Heart right ventricle (tissue), 16 donors: ENCODE results near the gene ANAPC10. TPM values are rescaled to one million over a fixed set of nuclear protein-coding genes. Genes with fewer than 3 reads are reported as not detected.

Source experiments
- ATAC-seq, 8 donors: fragments of 200-7000 bp; cut with Tn5 transposase; one replicate each; pipeline ENCODE4 v1.9.1; 2020; ENCODE audit warnings: mild to moderate bottlenecking in 8 of 8, moderate library complexity in 8 of 8, moderate number of reproducible peaks in 1 of 8
- DNase-seq, 2 donors: peaks; one replicate each; pipeline ENCODE4 v3.0.0-alpha.2; 2020
- H3K27ac ChIP-seq, 10 donors: fragments of 200-600 bp; sonication (generic) in 2 of 10; one replicate each; pipeline versions ENCODE4 v1.5.0 to v1.8.0; 2020 to 2022; ENCODE audit warnings: mild to moderate bottlenecking in 3 of 10
- H3K27me3 ChIP-seq, 7 donors: fragments of 200-600 bp; one replicate each; pipeline ENCODE4 v1.8.0; 2021 to 2022; ENCODE audit warnings: mild to moderate bottlenecking in 2 of 7
- H3K36me3 ChIP-seq, 9 donors: fragments of 200-600 bp; sonication (generic) in 1 of 9; one replicate each; pipeline versions ENCODE4 v1.5.0 to v1.8.0; 2020 to 2022; ENCODE audit warnings: mild to moderate bottlenecking in 2 of 9
- H3K4me1 ChIP-seq, 9 donors: fragments of 200-600 bp; sonication (generic) in 1 of 9; one replicate each; pipeline versions ENCODE4 v1.5.0 to v1.8.0; 2020 to 2022; ENCODE audit warnings: mild to moderate bottlenecking in 4 of 9
- H3K4me3 ChIP-seq, 10 donors: fragments of 200-600 bp; sonication (generic) in 2 of 10; one replicate each; pipeline versions ENCODE4 v1.5.0 to v1.8.0; 2020 to 2022; ENCODE audit warnings: mild to moderate bottlenecking in 7 of 10, moderate library complexity in 2 of 10
- H3K9me3 ChIP-seq, 11 donors: fragments of 200-600 bp in 10 of 11; sonication (generic) in 2 of 11; one replicate each; pipeline versions ENCODE4 v1.5.0 to v1.8.0; 2013 to 2022; ENCODE audit warnings: mild to moderate bottlenecking in 2 of 11, control low read depth in 1 of 11, moderate library complexity in 1 of 11
- CTCF ChIP-seq, 9 donors: fragments of 200-600 bp; sonication (generic) in 2 of 9; IDR thresholded peaks; one replicate each; pipeline versions ENCODE4 v1.5.0 to v1.8.0; 2021 to 2022; ENCODE audit warnings: antibody characterized with exemption in 9 of 9, mild to moderate bottlenecking in 5 of 9, moderate library complexity in 1 of 9
- WGBS, 2 donors: extraction: QIAGEN DNeasy Blood & Tissue Kit; methylation state at CpG; one replicate each; pipeline ENCODE4 v1.1.7; 2013; ENCODE audit warnings: inconsistent platforms in 1 of 2; 5-methylcytosine and 5-hydroxymethylcytosine counted together
- intact Hi-C, 10 donors: fragments of 100-400 bp; cut with DNase I; formaldehyde crosslinking; loops; one replicate each; pipeline versions ENCODE4 v1.11.1 to v1.14.2; 2022
- polyA plus RNA-seq, 2 donors: library from polyadenylated mRNA; stranded (reverse); fragments of 200-250 nt; gene quantifications; one replicate each; pipeline ENCODE4 v1.2.3, GENCODE V29; 2013
- total RNA-seq, 10 donors: library from RNA; stranded (reverse); fragmentation: NEBNext Ultra II Directional in 3 of 10; extraction: Animal tissue kit (Norgen Biotek cat#: 25700) in 3 of 10; gene quantifications; one replicate each; pipeline versions ENCODE4 v1.2.1 to v1.2.4, GENCODE V29; 2021 to 2023
- donor health status: Arrhythmogenic right ventricular cardiomyopathy.
- donor health status: ischemic (EF 13 %, LVEDD 7.1; RV severe dilation, severe dysfunction).
- donor health status: healthy with polysubstance abuse.
- donor health status: DM: no; HTN: yes; CAD: no.
- donor health status: DM: no; HTN: no; CAD: no.
- donor health status: ischemic (EF 25% LVEDD 6.9; RV normal size, moderate dysfunction).
- donor health status: ischemic (EF 25% LVEDD 5.7; RV mildly dilated, moderate dysfunction).
- donor health status: healthy.
- donor health status: DM: yes; HTN: yes; CAD: no.
- donor health status: Ischemic cardiomyopathy.
- donor health status: ischemic (EF 35%, LVEDD 5.7; RV mildly dilated, moderate dysfunction).
- donor health status: nonischemic (EF 11% LVEDD 7.7; RV severe dilation, severe dysfunction).
- donor health status: DM: yes; HTN: yes; CAD: no.
- donor health status: PGD.
- donor health status: ischemic (EF 29% LVEDD 5.4; RV normal size, mild dysfunction).
- donor health status: nonischemic (EF 23%, LVEDD 6.1; RV moderate dilation, normal function).

Gene ANAPC10
- total and polyA plus RNA-seq, 12 donors = 10.3 to 23.0 (median 14.6) TPM

GRCh38 chr4:144984241-144984640 is 113.8 kb downstream of the ANAPC10 start:
- Histone ChIP-seq H3K9me3 (peaks cover 0 to 27% (median 8%) of the 10 kb centered on the region in 11 donors), H3K36me3 (no peaks in the 10 kb centered on the region), H3K27me3 (no peaks in the 10 kb centered on the region), H3K4me3 (no peak overlapping the region), H3K4me1 (peaks cover 0 to 6% (median 0%) of the 10 kb centered on the region in 9 donors), H3K27ac (no peak overlapping the region)
- intact Hi-C loops = no loop called here
- WGBS, 2 donors = 70 to 82% methylated on average over 3 of the region's 3 CpGs
- ATAC-seq (no peak), DNase-seq (no peak)
- TF ChIP-seq CTCF (IDR thresholded peaks at IDR 0.05) = no peak

GRCh38 chr4:144975718-144976117 is 122.3 kb downstream of the ANAPC10 start:
- H3K27ac ChIP-seq = no peak overlapping the region
- no peaks in the 10 kb centered on the region for H3K4me1 ChIP-seq
- no peak overlapping the region for H3K4me3 ChIP-seq
- H3K27me3 ChIP-seq = no peaks in the 10 kb centered on the region
- intact Hi-C loops = no loop called here
- peaks cover 0 to 38% (median 6%) of the 10 kb centered on the region in 11 donors for H3K9me3 ChIP-seq
- DNase-seq (no peak), ATAC-seq (no peak)
- WGBS, 2 donors = 96% methylated on average over 2 of the region's 2 CpGs
- no peaks in the 10 kb centered on the region for H3K36me3 ChIP-seq
- TF ChIP-seq CTCF (IDR thresholded peaks at IDR 0.05) = no peak

- WGBS, 2 donors = 67 to 68% methylated on average over 1 of the region's 1 CpG
- Histone ChIP-seq H3K4me3 (no peak overlapping the region), H3K27me3 (no peaks in the 10 kb centered on the region), H3K9me3 (peaks cover 0 to 22% (median under 1%) of the 10 kb centered on the region in 11 donors), H3K27ac (no peak overlapping the region), H3K4me1 (no peaks in the 10 kb centered on the region), H3K36me3 (no peaks in the 10 kb centered on the region)
- no peak for TF ChIP-seq CTCF (IDR thresholded peaks at IDR 0.05)
- ATAC-seq (no peak), DNase-seq (no peak)
- intact Hi-C loops = no loop called here
Observed at GRCh38 chr4:144970597-144970996, 127.4 kb downstream of the ANAPC10 start.

- no peaks in the 10 kb centered on the region for H3K4me1 ChIP-seq
- H3K4me3 ChIP-seq = no peak overlapping the region
- DNase-seq = no peak
- intact Hi-C loops = no loop called here
- H3K9me3 ChIP-seq = peaks cover 0 to 19% (median 0%) of the 10 kb centered on the region in 11 donors
- ATAC-seq = no peak
- H3K36me3 ChIP-seq = no peaks in the 10 kb centered on the region
- WGBS, 2 donors = 92 to 95% methylated on average over 2 of the region's 2 CpGs
- no peak for TF ChIP-seq CTCF (IDR thresholded peaks at IDR 0.05)
- no peak overlapping the region for H3K27ac ChIP-seq
- no peaks in the 10 kb centered on the region for H3K27me3 ChIP-seq
Observed at GRCh38 chr4:144969821-144970220, 128.2 kb downstream of the ANAPC10 start.
